Measurements from ENCODE around the gene APOC4.

DNA sequence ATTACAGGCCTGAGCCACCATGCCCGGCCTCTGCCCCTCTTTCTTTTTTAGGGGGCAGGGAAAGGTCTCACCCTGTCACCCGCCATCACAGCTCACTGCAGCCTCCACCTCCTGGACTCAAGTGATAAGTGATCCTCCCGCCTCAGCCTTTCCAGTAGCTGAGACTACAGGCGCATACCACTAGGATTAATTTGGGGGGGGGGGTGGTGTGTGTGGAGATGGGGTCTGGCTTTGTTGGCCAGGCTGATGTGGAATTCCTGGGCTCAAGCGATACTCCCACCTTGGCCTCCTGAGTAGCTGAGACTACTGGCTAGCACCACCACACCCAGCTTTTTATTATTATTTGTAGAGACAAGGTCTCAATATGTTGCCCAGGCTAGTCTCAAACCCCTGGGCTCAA is 32.3 kb upstream of the APOC4 start:
- TF ChIP-seq, protein P1, sequence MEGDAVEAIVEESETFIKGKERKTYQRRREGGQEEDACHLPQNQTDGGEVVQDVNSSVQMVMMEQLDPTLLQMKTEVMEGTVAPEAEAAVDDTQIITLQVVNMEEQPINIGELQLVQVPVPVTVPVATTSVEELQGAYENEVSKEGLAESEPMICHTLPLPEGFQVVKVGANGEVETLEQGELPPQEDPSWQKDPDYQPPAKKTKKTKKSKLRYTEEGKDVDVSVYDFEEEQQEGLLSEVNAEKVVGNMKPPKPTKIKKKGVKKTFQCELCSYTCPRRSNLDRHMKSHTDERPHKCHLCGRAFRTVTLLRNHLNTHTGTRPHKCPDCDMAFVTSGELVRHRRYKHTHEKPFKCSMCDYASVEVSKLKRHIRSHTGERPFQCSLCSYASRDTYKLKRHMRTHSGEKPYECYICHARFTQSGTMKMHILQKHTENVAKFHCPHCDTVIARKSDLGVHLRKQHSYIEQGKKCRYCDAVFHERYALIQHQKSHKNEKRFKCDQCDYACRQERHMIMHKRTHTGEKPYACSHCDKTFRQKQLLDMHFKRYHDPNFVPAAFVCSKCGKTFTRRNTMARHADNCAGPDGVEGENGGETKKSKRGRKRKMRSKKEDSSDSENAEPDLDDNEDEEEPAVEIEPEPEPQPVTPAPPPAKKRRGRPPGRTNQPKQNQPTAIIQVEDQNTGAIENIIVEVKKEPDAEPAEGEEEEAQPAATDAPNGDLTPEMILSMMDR (conservative IDR thresholded peaks at IDR 0.05; ENCODE audit: low read depth, low read length), result no peak
- TF ChIP-seq EZH2 (IDR thresholded peaks at IDR 0.05; ENCODE audit: low read length, unreplicated experiment), result no peak
- no peak for TF ChIP-seq EZH2phosphoT487 (IDR thresholded peaks at IDR 0.05; ENCODE audit: borderline replicate concordance, low read length)
